Tibial artery (tissue), 4 donors: ENCODE measurements around the gene TAB2.
A peak's percentile ranks its signal among the peaks of the same experiment; 100 is the strongest.

Source experiments
- DNase-seq, 2 donors: peaks; one replicate each; pipeline ENCODE4 v3.0.0-alpha.2; 2019
- H3K27ac ChIP-seq, 2 donors: fragments of 200-600 bp; sonication (generic) in 1 of 2; 1 replicate in 1 of 2; 2 replicates in 1 of 2; pipeline ENCODE4 v1.5.1; 2018 to 2019; ENCODE audit warnings: mild to moderate bottlenecking in 1 of 2
- H3K27me3 ChIP-seq, 2 donors: fragments of 200-600 bp; sonication (generic) in 1 of 2; one replicate each; pipeline versions ENCODE4 v1.5.1 to v1.6.0; 2016 to 2019
- H3K36me3 ChIP-seq, 3 donors: fragments of 200-600 bp; sonication (generic) in 2 of 3; one replicate each; pipeline ENCODE4 v1.5.1; 2016 to 2019; ENCODE audit warnings: mild to moderate bottlenecking in 2 of 3
- H3K4me1 ChIP-seq, 4 donors: fragments of 200-600 bp; sonication (generic) in 2 of 4; 1 replicate in 3 of 4; 2 replicates in 1 of 4; pipeline ENCODE4 v1.5.1; 2016 to 2019
- H3K4me3 ChIP-seq, 2 donors: fragments of 200-600 bp; sonication (generic) in 1 of 2; 1 replicate in 1 of 2; 2 replicates in 1 of 2; pipeline ENCODE4 v1.5.1; 2018 to 2019; ENCODE audit warnings: mild to moderate bottlenecking in 2 of 2
- H3K9me3 ChIP-seq, 3 donors: fragments of 200-600 bp; sonication (generic) in 1 of 3; one replicate each; pipeline ENCODE4 v1.5.1; 2016 to 2019
- CTCF ChIP-seq, 2 experiments: fragments of 200-600 bp in 1 of 2; fragments of 450-650 bp in 1 of 2; IDR thresholded peaks; one replicate each; pipeline ENCODE4 v1.5.1; 2017 to 2019; ENCODE audit warnings: antibody characterized with exemption in 2 of 2, mild to moderate bottlenecking in 1 of 2, moderate library complexity in 1 of 2
- intact Hi-C: fragments of 100-400 bp; cut with DNase I; formaldehyde crosslinking; loops from one replicate; pipeline ENCODE4 v1.15.0; 2023; ENCODE audit warnings: low total_unique reads

TAB2 gene

GRCh38 chr6:149334201-149334600, 16.7 kb downstream of the TAB2 start:
- H3K27ac ChIP-seq = peak overlapping the region in 1 of 2 donors; percentile 29

GRCh38 chr6:149334682-149335160, 17.2 kb downstream of the TAB2 start:
- Histone ChIP-seq H3K27me3 (no peaks in the 10 kb centered on the region), H3K36me3 (no peaks in the 10 kb centered on the region), H3K4me3 (no peak overlapping the region), H3K27ac (peak overlapping the region in 1 of 2 donors; percentile 29), H3K4me1 (peaks cover 8 to 86% (median 32%) of the 10 kb centered on the region in 4 donors), H3K9me3 (no peaks in the 10 kb centered on the region)
- intact Hi-C loops = no loop called here
- DNase-seq = peak in 1 of 2 donors; percentile 51
- no peak for TF ChIP-seq CTCF (IDR thresholded peaks at IDR 0.05)

More at GRCh38 chr6:149334201-149334600, 16.7 kb downstream of the TAB2 start:
- DNase-seq = no peak
- Histone ChIP-seq H3K4me3 (no peak overlapping the region), H3K27me3 (no peaks in the 10 kb centered on the region), H3K9me3 (no peaks in the 10 kb centered on the region), H3K36me3 (no peaks in the 10 kb centered on the region), H3K4me1 (peaks cover 8 to 86% (median 32%) of the 10 kb centered on the region in 4 donors)
- intact Hi-C loops = no loop called here
- no peak for TF ChIP-seq CTCF (IDR thresholded peaks at IDR 0.05)

- no peaks in the 10 kb centered on the region for H3K36me3 ChIP-seq
- H3K4me1 ChIP-seq = peaks cover 8 to 92% (median 36%) of the 10 kb centered on the region in 4 donors
- no peaks in the 10 kb centered on the region for H3K9me3 ChIP-seq
- no peak for DNase-seq
- no peak for TF ChIP-seq CTCF (IDR thresholded peaks at IDR 0.05)
- H3K27ac ChIP-seq = peak overlapping the region in 1 of 2 donors; percentile 32
- H3K4me3 ChIP-seq = no peak overlapping the region
- no peaks in the 10 kb centered on the region for H3K27me3 ChIP-seq
- intact Hi-C loops = no loop called here
These were observed 18.6 kb downstream of the TAB2 start for GRCh38 chr6:149335924-149336608.

- H3K27me3 ChIP-seq = no peaks in the 10 kb centered on the region
- H3K9me3 ChIP-seq = no peaks in the 10 kb centered on the region
- TF ChIP-seq CTCF (IDR thresholded peaks at IDR 0.05) = no peak
- peaks cover 8 to 92% (median 41%) of the 10 kb centered on the region in 4 donors for H3K4me1 ChIP-seq
- DNase-seq = no peak
- H3K36me3 ChIP-seq = no peaks in the 10 kb centered on the region
- no peak overlapping the region for H3K4me3 ChIP-seq
- intact Hi-C loops = no loop called here
- H3K27ac ChIP-seq = peak overlapping the region in 1 of 2 donors; percentile 32
These were observed 19.1 kb downstream of the TAB2 start for GRCh38 chr6:149336609-149336928.

- no peak for DNase-seq
- H3K4me1 ChIP-seq = peaks cover 8 to 92% (median 41%) of the 10 kb centered on the region in 4 donors
- H3K36me3 ChIP-seq = no peaks in the 10 kb centered on the region
- intact Hi-C loops = no loop called here
- no peak for TF ChIP-seq CTCF (IDR thresholded peaks at IDR 0.05)
- no peak overlapping the region for H3K27ac ChIP-seq
- no peaks in the 10 kb centered on the region for H3K9me3 ChIP-seq
- no peaks in the 10 kb centered on the region for H3K27me3 ChIP-seq
- H3K4me3 ChIP-seq = no peak overlapping the region
These were observed 19.8 kb downstream of the TAB2 start for GRCh38 chr6:149337320-149337719.
